GM13977 (cell line): ENCODE measurements around the gene CCL25.

Experiments used
- DNase-seq: peaks from one replicate; pipeline ENCODE4 v3.0.0; 2012; ENCODE audit warnings: low spot score
- in situ Hi-C: fragments of 300-500 bp; cut with MboI; formaldehyde crosslinking; loops from one replicate; pipeline ENCODE4 v1.12.0; 2022; ENCODE audit warnings: low sequenced_read_pairs, low pct_unique_long_range_greater_than_20kb, mixed read lengths, inconsistent platforms; ENCODE audit not compliant: unreplicated experiment
- TF ChIP-seq, protein P1 (sequence below): IDR thresholded peaks from 2 replicates; pipeline ENCODE4 v1.5.1; 2012; ENCODE audit warnings: mild to moderate bottlenecking, control low read depth; ENCODE audit not compliant: insufficient read depth; ENCODE audit errors: extremely low read depth, missing control alignments

The CCL25 gene

DNA sequence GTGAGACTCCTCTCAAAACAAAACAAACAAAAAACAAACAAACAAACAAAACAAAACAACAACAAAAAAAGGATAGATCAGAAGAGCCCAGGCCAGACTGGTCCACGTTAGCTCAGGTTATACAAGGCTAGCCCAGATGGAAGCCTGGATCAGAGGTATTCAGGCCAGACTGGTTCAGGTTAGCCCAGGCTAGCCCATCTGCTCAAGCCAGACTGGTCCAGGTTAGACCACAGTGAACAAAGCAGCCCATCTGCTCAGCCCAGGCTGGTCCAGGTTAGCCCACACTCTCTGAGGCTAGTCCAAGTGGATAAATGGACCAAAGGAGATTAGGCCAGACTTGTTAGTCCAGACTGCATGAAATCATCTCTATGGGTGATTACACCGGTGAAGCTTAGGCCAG, 41.2 kb downstream of the CCL25 start:
- TF ChIP-seq, protein P1, sequence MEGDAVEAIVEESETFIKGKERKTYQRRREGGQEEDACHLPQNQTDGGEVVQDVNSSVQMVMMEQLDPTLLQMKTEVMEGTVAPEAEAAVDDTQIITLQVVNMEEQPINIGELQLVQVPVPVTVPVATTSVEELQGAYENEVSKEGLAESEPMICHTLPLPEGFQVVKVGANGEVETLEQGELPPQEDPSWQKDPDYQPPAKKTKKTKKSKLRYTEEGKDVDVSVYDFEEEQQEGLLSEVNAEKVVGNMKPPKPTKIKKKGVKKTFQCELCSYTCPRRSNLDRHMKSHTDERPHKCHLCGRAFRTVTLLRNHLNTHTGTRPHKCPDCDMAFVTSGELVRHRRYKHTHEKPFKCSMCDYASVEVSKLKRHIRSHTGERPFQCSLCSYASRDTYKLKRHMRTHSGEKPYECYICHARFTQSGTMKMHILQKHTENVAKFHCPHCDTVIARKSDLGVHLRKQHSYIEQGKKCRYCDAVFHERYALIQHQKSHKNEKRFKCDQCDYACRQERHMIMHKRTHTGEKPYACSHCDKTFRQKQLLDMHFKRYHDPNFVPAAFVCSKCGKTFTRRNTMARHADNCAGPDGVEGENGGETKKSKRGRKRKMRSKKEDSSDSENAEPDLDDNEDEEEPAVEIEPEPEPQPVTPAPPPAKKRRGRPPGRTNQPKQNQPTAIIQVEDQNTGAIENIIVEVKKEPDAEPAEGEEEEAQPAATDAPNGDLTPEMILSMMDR: no peak
- in situ Hi-C loops: no loop called here
- DNase-seq: no peak

GRCh38 chr19:8094336-8094735, 41.8 kb downstream of the CCL25 start:
- DNase-seq: no peak
- in situ Hi-C loops: no loop called here
- TF ChIP-seq, protein P1: no peak

DNA sequence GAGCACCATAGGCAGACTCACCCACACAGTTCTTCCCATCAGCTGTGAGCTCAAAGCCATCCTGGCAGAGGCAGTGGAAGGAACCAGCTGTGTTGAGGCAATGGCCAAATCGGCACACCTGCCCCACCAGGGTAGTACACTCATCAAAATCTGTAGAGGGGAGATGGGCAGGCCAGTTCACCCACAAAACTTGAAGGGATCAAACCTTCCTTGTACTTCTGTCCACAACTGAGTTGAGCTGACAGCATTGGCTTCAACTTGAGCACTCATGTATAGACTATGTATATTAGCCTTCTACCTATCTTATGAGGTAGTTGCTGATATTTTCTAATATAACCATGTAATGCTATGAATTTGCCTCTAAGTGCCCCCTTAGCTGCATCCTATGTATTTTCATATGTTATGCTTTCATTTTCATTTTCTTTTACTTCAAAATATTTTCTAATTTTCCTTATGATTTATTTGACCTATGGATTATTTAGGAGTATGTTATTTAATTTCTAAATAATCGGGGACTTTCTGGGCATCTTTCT, 42.9 kb downstream of the CCL25 start:
- TF ChIP-seq, protein P1: no peak
- in situ Hi-C loops: no loop called here
- DNase-seq: no peak

DNA sequence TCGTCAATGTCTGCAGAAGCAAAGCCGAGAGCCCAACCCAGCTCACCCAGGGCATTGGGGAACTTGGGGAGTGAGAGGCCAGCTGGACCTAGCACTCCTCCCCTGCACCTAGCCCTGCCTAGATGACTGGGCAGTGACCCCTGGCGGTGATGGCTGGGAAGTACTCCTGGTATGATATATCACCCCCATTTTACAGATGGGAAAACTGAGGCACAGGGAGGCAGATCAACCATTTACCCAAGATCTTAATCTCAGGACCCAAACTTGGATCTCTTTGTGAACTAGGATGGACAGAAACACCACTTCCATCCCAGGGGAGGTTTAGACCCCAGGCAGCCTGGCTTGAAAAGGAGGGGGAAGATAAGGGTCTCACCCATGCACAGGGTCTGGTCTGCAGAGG, 43.5 kb downstream of the CCL25 start:
- no peak for DNase-seq
- in situ Hi-C loops: no loop called here
- TF ChIP-seq, protein P1: peak; percentile 7

DNA sequence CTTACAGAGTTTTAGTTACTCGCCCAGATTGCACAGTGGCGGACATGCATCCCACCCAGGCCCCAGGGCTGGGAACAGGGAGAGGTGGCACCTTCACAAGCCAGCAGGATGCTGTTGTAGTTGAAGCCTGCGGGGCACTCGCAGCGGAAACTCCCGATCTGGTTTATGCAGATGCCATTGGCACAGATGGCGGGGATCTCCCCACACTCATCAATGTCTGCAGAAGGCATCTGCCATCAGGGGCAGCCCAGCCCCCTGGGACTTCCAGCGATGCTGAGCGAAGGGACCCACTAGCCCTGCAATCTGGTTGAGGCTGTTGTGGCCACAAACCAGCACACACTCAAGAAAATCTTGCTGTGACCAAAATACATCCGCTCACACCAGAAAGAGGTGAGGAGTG, 44.6 kb downstream of the CCL25 start:
- no peak for DNase-seq
- TF ChIP-seq, protein P1: no peak
- in situ Hi-C loops: no loop called here

GRCh38 chr19:8097681-8098567, 45.4 kb downstream of the CCL25 start:
- TF ChIP-seq, protein P1: no peak
- no peak for DNase-seq
- in situ Hi-C loops: no loop called here
